GM12878 (cell line): ENCODE results near the gene ZNF526. TPM values are rescaled to one million over a fixed set of nuclear protein-coding genes. Genes with fewer than 3 reads are reported as not detected.

ENCODE experiments used
- ATAC-seq: fragments of 200-7000 bp; cut with Tn5 transposase; 3 replicates; pipeline ENCODE4 v1.9.1; 2020; ENCODE audit warnings: mild to moderate bottlenecking, moderate library complexity
- BruUV-seq: library from RNA; stranded (reverse); fragments of 400-500 nt; replicated peaks from 2 replicates; lab custom pipeline; 2021; lab: Mats Ljungman, UMichigan
- CTCF ChIA-PET: fragments of 300-600 bp; sonication (Branson Sonifier 250); formaldehyde crosslinking; extraction: SDS; loops from one replicate; lab custom pipeline; 2021; ENCODE audit warnings: inconsistent platforms; lab: Yijun Ruan, JAX
- POLR2A ChIA-PET: fragments of 350-600 bp; formaldehyde crosslinking; extraction: SDS; loops from one replicate; lab custom pipeline; 2021; ENCODE audit warnings: inconsistent platforms; lab: Charles Lee
- RAD21 ChIA-PET: fragments of 300-600 bp; sonication (Branson Sonifier 250); formaldehyde crosslinking; loops from one replicate; lab custom pipeline; 2023; ENCODE audit warnings: antibody characterized with exemption; ENCODE audit not compliant: unreplicated experiment; lab: Charles Lee
- SMC1A ChIA-PET: fragments of 300-600 bp; sonication (Branson Sonifier 250); formaldehyde crosslinking; loops from one replicate; lab custom pipeline; 2023; ENCODE audit not compliant: unreplicated experiment, uncharacterized antibody; lab: Charles Lee
- DNase-seq: peaks from one replicate; pipeline ENCODE4 v3.0.0-alpha.2; 2011; ENCODE audit warnings: low read depth, low spot score
- FAIRE-seq: peaks from 3 replicates; lab custom pipeline; 2011; peaks lifted over from hg19 to GRCh38; lab: Jason Lieb, UNC
- H2AFZ ChIP-seq: 2 replicates; pipeline ENCODE4 v1.6.0; 2011; ENCODE audit warnings: low read depth, low read length, control low read depth; ENCODE audit not compliant: control insufficient read depth
- H3K27ac ChIP-seq: 2 replicates; pipeline ENCODE4 v1.5.1; 2011; ENCODE audit warnings: control low read depth; ENCODE audit not compliant: control insufficient read depth, insufficient read depth
- H3K27me3 ChIP-seq, 2 experiments: replicated peaks in 1 of 2; 2 replicates each; pipeline versions ENCODE4 v1.6.0 to v1.6.1; 2011; ENCODE audit warnings: low read length in 1 of 2; ENCODE audit not compliant: control insufficient read depth in 2 of 2, insufficient read depth in 2 of 2
- H3K36me3 ChIP-seq, 2 experiments: 2 replicates each; pipeline ENCODE4 v1.5.1; 2011; ENCODE audit warnings: low read length in 1 of 2; ENCODE audit not compliant: control insufficient read depth in 2 of 2, insufficient read depth in 2 of 2
- H3K4me1 ChIP-seq: 2 replicates; pipeline ENCODE4 v1.6.1; 2011; ENCODE audit warnings: mild to moderate bottlenecking, low read length, moderate library complexity, mixed read lengths; ENCODE audit not compliant: control insufficient read depth, insufficient read depth
- H3K4me2 ChIP-seq: 2 replicates; pipeline ENCODE4 v1.6.0; 2011; ENCODE audit warnings: control low read depth; ENCODE audit not compliant: control insufficient read depth, insufficient read depth
- H3K4me3 ChIP-seq: fragments of 200-600 bp; sonication (generic); 2 replicates; pipeline ENCODE4 v1.5.1; 2016
- H3K79me2 ChIP-seq: 2 replicates; pipeline ENCODE4 v1.6.0; 2011; ENCODE audit warnings: low read length; ENCODE audit not compliant: control insufficient read depth, insufficient read depth
- H3K9ac ChIP-seq: 2 replicates; pipeline ENCODE4 v1.8.0; 2011; ENCODE audit warnings: low read length, control low read depth, mixed read lengths; ENCODE audit not compliant: control insufficient read depth, insufficient read depth
- H3K9me3 ChIP-seq: replicated peaks from 3 replicates; pipeline ENCODE4 v1.5.1; 2011; ENCODE audit warnings: mild to moderate bottlenecking, low read length; ENCODE audit not compliant: control insufficient read depth, insufficient read depth
- H4K20me1 ChIP-seq: 2 replicates; pipeline ENCODE4 v1.6.0; 2011; ENCODE audit not compliant: control insufficient read depth, insufficient read depth
- BRCA1 ChIP-seq: IDR thresholded peaks from 2 replicates; pipeline ENCODE4 v1.6.1; 2011; ENCODE audit warnings: low read depth, low read length, improper control_type of control experiment
- CBX5 ChIP-seq: sonication (generic); IDR thresholded peaks from 2 replicates; pipeline ENCODE4 v1.6.1; 2016; ENCODE audit warnings: low read depth, moderate library complexity, mild to moderate bottlenecking, inconsistent platforms
- CREM ChIP-seq: IDR thresholded peaks from 2 replicates; pipeline ENCODE4 v1.6.1; 2014; ENCODE audit warnings: antibody characterized with exemption, low read depth
- CTCF ChIP-seq, 3 experiments: IDR thresholded peaks in 2 of 3; conservative IDR thresholded peaks in 1 of 3; 2 replicates each; pipeline ENCODE4 v1.5.1; 2011; ENCODE audit warnings: low read depth in 3 of 3, low read length in 3 of 3, mild to moderate bottlenecking in 3 of 3, control low read depth in 2 of 3, moderate library complexity in 2 of 3, inconsistent platforms in 1 of 3, mixed read lengths in 1 of 3; ENCODE audit not compliant: control insufficient read depth in 2 of 3, insufficient read depth in 1 of 3; ENCODE audit errors: extremely low read depth in 1 of 3
- DPF2 ChIP-seq: fragments of 450-650 bp; IDR thresholded peaks from 2 replicates; pipeline ENCODE4 v1.6.1; 2017; ENCODE audit warnings: mild to moderate bottlenecking
- KAT2A ChIP-seq: conservative IDR thresholded peaks from 2 replicates; pipeline ENCODE4 v1.6.1; 2011; ENCODE audit warnings: low read depth, low read length; ENCODE audit not compliant: control insufficient read depth
- KLF5 ChIP-seq: fragments of 450-650 bp; IDR thresholded peaks from 2 replicates; pipeline ENCODE4 v1.6.1; 2014; ENCODE audit warnings: mild to moderate bottlenecking; ENCODE audit not compliant: partially characterized antibody
- MEF2A ChIP-seq: IDR thresholded peaks from 2 replicates; pipeline ENCODE4 v1.6.1; 2011; ENCODE audit warnings: low read depth, mild to moderate bottlenecking, low read length, moderate library complexity; ENCODE audit not compliant: insufficient read depth
- MTA2 ChIP-seq: fragments of 450-650 bp; IDR thresholded peaks from 2 replicates; pipeline ENCODE4 v1.6.1; 2016; ENCODE audit warnings: low read depth, mild to moderate bottlenecking, moderate library complexity
- MTA3 ChIP-seq: IDR thresholded peaks from 2 replicates; pipeline ENCODE4 v1.6.1; 2012; ENCODE audit warnings: low read length, inconsistent platforms, borderline replicate concordance
- NFYB ChIP-seq: IDR thresholded peaks from 2 replicates; pipeline ENCODE4 v1.6.1; 2011; ENCODE audit warnings: low read depth, mild to moderate bottlenecking, low read length, improper control_type of control experiment, moderate library complexity; ENCODE audit not compliant: insufficient read depth
- RELB ChIP-seq: fragments of 450-650 bp; IDR thresholded peaks from 2 replicates; pipeline ENCODE4 v1.6.1; 2017; ENCODE audit warnings: low read depth, mild to moderate bottlenecking, moderate library complexity
- RFX5 ChIP-seq: IDR thresholded peaks from 2 replicates; pipeline ENCODE4 v1.6.1; 2011; ENCODE audit warnings: low read depth, low read length, improper control_type of control experiment
- SPI1 ChIP-seq: IDR thresholded peaks from 2 replicates; pipeline ENCODE4 v1.6.1; 2011; ENCODE audit warnings: low read depth, mild to moderate bottlenecking, low read length, moderate library complexity, borderline replicate concordance; ENCODE audit not compliant: insufficient read depth
- YBX1 ChIP-seq: fragments of 450-650 bp; IDR thresholded peaks from 2 replicates; pipeline ENCODE4 v1.6.1; 2016; ENCODE audit warnings: antibody characterized with exemption
- WGBS: methylation state at CpG from one replicate; pipeline ENCODE4 v1.1.6; 2016; ENCODE audit warnings: low lambda C conversion rate; ENCODE audit not compliant: insufficient replicate concordance, insufficient coverage; ENCODE audit errors: missing lambda C conversion rate; 5-methylcytosine and 5-hydroxymethylcytosine counted together
- in situ Hi-C: fragments of 300-500 bp; cut with MboI; formaldehyde crosslinking; loops from 9 replicates; pipeline ENCODE4 v1.14.3; 2018; ENCODE audit warnings: mixed read lengths
- intact Hi-C: fragments of 100-400 bp; cut with micrococcal nuclease; formaldehyde crosslinking; loops from one replicate; pipeline ENCODE4 v1.14.2; 2022; ENCODE audit not compliant: unreplicated experiment
- polyA plus RNA-seq, 11 experiments: library from polyadenylated mRNA; depleted of rRNA in 4 of 11; unstranded in 6 of 11; stranded (reverse) in 5 of 11; fragments of >200 nt; fragmentation: Nextera tagmentation in 4 of 11; fragmentation: Illumina TruSeq in 1 of 11; extraction: Ambion mirVana in 4 of 11; extraction: Trizol in 1 of 11; gene quantifications; 1 replicate in 1 of 11; 2 replicates in 10 of 11; pipeline versions ENCODE4 v1.2.1 to v1.2.3, GENCODE V29; 2011 to 2016; ENCODE audit warnings: inconsistent platforms in 2 of 11, missing spikeins in 2 of 11, low read depth in 1 of 11
- total RNA-seq, 4 experiments: library from RNA; depleted of rRNA in 3 of 4; stranded (reverse); fragments of >200 nt in 3 of 4; fragmentation: Illumina TruSeq in 1 of 4; extraction: Trizol in 1 of 4; gene quantifications; 2 replicates each; pipeline versions ENCODE4 v1.2.1 to v1.2.3, GENCODE V29; 2013 to 2021

Gene ZNF526
- total and polyA plus RNA-seq, 10 of the 15 experiments (the other 5 are each of a cell fraction or from before 2014, with no cell fraction given) = 1.8 to 18.3 (median 5.5) TPM

- no peak for TF ChIP-seq NFYB
- no peak for TF ChIP-seq KLF5
- TF ChIP-seq CTCF (IDR thresholded peaks at IDR 0.05 in 2 of 3, conservative IDR thresholded peaks at IDR 0.05 in 1 of 3; ENCODE audit: control insufficient read depth in 2 of 3, extremely low read depth in 1 of 3, insufficient read depth in 1 of 3, low read depth in 3 of 3, low read length in 3 of 3) = no peak
- no peak for TF ChIP-seq BRCA1
- no peak for TF ChIP-seq YBX1
- TF ChIP-seq, all 136 proteins: peak for 0
These were observed 19.6 kb downstream of the ZNF526 start (continued) for GRCh38 chr19:42239544-42240220.

DNA sequence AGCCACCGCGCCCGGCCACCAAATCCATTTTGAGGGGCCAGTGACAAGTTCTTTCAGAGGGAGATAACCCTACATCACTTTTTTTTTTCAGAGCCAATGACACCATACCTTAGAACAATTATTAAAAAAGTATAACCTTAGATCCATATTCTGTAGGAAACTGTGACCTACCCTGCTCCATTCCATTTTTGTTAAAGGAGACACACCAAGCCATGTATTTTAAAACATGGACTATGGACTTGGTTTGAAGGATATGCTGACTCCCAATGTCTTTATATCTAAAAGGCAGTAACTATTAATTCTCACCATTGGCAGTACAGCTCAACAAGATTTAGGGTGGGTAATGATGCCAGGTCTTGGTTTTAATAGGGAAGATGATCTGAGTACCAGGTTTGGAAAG lies 21.2 kb downstream of the ZNF526 start:
- ChIA-PET SMC1A (interaction anchor here (1.2 to 6.3 kb wide), 6 partner anchors 21 to 109 kb away, joined by 3 to 70 read pairs (median 6); partner anchors contain the start of genes POU2F2 and ZNF526), RAD21 (interaction anchor here (2.1 to 4.5 kb wide), 3 partner anchors 21 to 109 kb away, joined by 18 to 25 read pairs (median 23); partner anchors contain the start of genes DEDD2, POU2F2 and ZNF526), POLR2A (interaction anchor here (0.5 to 6.7 kb wide), 4 partner anchors 21 to 258 kb away, joined by 3 to 51 read pairs (median 26); partner anchors contain the start of gene ZNF526), CTCF (interaction anchor here (0.7 to 6.7 kb wide), 7 partner anchors 9 to 133 kb away, joined by 3 to 111 read pairs (median 5); partner anchors contain the start of gene ZNF526)
- no peaks in the 10 kb centered on the region for H3K27me3 ChIP-seq
- peak overlapping the region; percentile 85 for H3K4me3 ChIP-seq
- H3K4me2 ChIP-seq = peak overlapping the region; percentile 98
- DNase-seq = no peak
- H3K9ac ChIP-seq = peak overlapping the region; percentile 96
- intact Hi-C loops = loop anchor here (5.0 kb wide), 1 partner anchor 109 kb away; the partner anchor contains the start of gene POU2F2
- H3K27ac ChIP-seq = peak overlapping the region; percentile 76
- no peaks in the 10 kb centered on the region for H4K20me1 ChIP-seq
- peaks cover 3 to 8% of the 10 kb centered on the region in 2 experiments; a peak in 3 of 4 replicates for H3K36me3 ChIP-seq
- no peak for FAIRE-seq
- H3K9me3 ChIP-seq = no peaks in the 10 kb centered on the region
- no TSS peak for BruUV-seq
- H3K79me2 ChIP-seq = peaks cover 38% of the 10 kb centered on the region
- no peak for ATAC-seq
- H3K4me1 ChIP-seq = peaks cover 14% of the 10 kb centered on the region
- H2AFZ ChIP-seq = no peak overlapping the region
- in situ Hi-C loops = no loop called here
- 93% methylated on average over 3 of the region's 3 CpGs for WGBS
- TF ChIP-seq MTA2 (no peak), MTA3 (no peak), KAT2A (no peak), CBX5 (no peak), SPI1 (no peak), CREM (no peak), RFX5 (no peak), RELB (no peak), DPF2 (no peak), MEF2A (no peak)
